CD4-positive, alpha-beta T cell treated with Interleukin-10 for 1 hour (primary cell): ENCODE data around the gene SLC19A1.

Source experiments
- DNase-seq: peaks from one replicate; pipeline ENCODE4 v3.0.0-alpha.2; 2020

SLC19A1 gene

GRCh38 chr21:45557616-45558043, 15.4 kb upstream of the SLC19A1 start:
- no peak for DNase-seq

GRCh38 chr21:45556645-45557615, 14.7 kb upstream of the SLC19A1 start:
- DNase-seq, result no peak

- DNase-seq, result no peak
These were observed 14.0 kb upstream of the SLC19A1 start for GRCh38 chr21:45556302-45556644.

- peak; percentile 61 for DNase-seq
These were observed 13.5 kb upstream of the SLC19A1 start for GRCh38 chr21:45555557-45556301.

- DNase-seq, result no peak
These were observed 13.0 kb upstream of the SLC19A1 start for GRCh38 chr21:45555251-45555556.

GRCh38 chr21:45554477-45555175, 12.4 kb upstream of the SLC19A1 start:
- DNase-seq, result peak; percentile 91

GRCh38 chr21:45552696-45553391, 10.6 kb upstream of the SLC19A1 start:
- no peak for DNase-seq

GRCh38 chr21:45551783-45552695, 9.8 kb upstream of the SLC19A1 start:
- no peak for DNase-seq

GRCh38 chr21:45551316-45551715, 9.1 kb upstream of the SLC19A1 start:
- DNase-seq, result peak; percentile 52

GRCh38 chr21:45550522-45551210, 8.4 kb upstream of the SLC19A1 start:
- DNase-seq, result peak; percentile 56

GRCh38 chr21:45549626-45550463, 7.6 kb upstream of the SLC19A1 start:
- DNase-seq, result no peak

GRCh38 chr21:45548711-45549491, 6.7 kb upstream of the SLC19A1 start:
- no peak for DNase-seq

- DNase-seq, result no peak
These were observed 5.3 kb upstream of the SLC19A1 start for GRCh38 chr21:45547545-45547900.

- DNase-seq, result no peak
These were observed 4.7 kb upstream of the SLC19A1 start for GRCh38 chr21:45546636-45547544.

- no peak for DNase-seq
These were observed 3.7 kb upstream of the SLC19A1 start for GRCh38 chr21:45545691-45546531.

- DNase-seq, result no peak
These were observed 3.0 kb upstream of the SLC19A1 start for GRCh38 chr21:45545236-45545570.

GRCh38 chr21:45544449-45545235, 2.4 kb upstream of the SLC19A1 start:
- no peak for DNase-seq
